ENCODE results near the gene EIF4E2.

EIF4E2 gene

GRCh38 chr2:232542715-232543467 lies 7.6 kb upstream of the EIF4E2 start:
- Histone ChIP-seq H3K4me1 (no peaks in the 10 kb centered on the region), H3K4me2 (ENCODE audit: low read length) (no peak overlapping the region)

GRCh38 chr2:232543491-232543890 lies 7.0 kb upstream of the EIF4E2 start:
- Histone ChIP-seq H3K27me3 (ENCODE audit: control insufficient read depth, insufficient read depth, low read length) (no peaks in the 10 kb centered on the region), H2AFZ (no peak overlapping the region), H3K4me3 (ENCODE audit: low read depth, low read length) (no peak overlapping the region), H3K9me3 (ENCODE audit: control insufficient read depth, low read length) (no peaks in the 10 kb centered on the region), H3K9ac (no peak overlapping the region), H3K4me1 (no peaks in the 10 kb centered on the region), H3K4me2 (ENCODE audit: low read length) (no peak overlapping the region), H3K36me3 (ENCODE audit: control insufficient read depth, insufficient read depth, low read length) (no peaks in the 10 kb centered on the region), H3K79me2 (no peaks in the 10 kb centered on the region), H3K27ac (no peak overlapping the region)
- no peak for TF ChIP-seq CTCF (IDR thresholded peaks at IDR 0.05)

More at GRCh38 chr2:232542715-232543467, 7.6 kb upstream of the EIF4E2 start:
- Histone ChIP-seq H3K27ac (no peak overlapping the region), H3K4me3 (ENCODE audit: low read depth, low read length) (no peak overlapping the region), H3K36me3 (ENCODE audit: control insufficient read depth, insufficient read depth, low read length) (no peaks in the 10 kb centered on the region), H3K27me3 (ENCODE audit: control insufficient read depth, insufficient read depth, low read length) (no peaks in the 10 kb centered on the region), H3K9ac (no peak overlapping the region), H3K9me3 (ENCODE audit: control insufficient read depth, low read length) (no peaks in the 10 kb centered on the region), H2AFZ (no peak overlapping the region), H3K79me2 (no peaks in the 10 kb centered on the region)
- TF ChIP-seq CTCF (IDR thresholded peaks at IDR 0.05): no peak

GRCh38 chr2:232543928-232544631 lies 6.4 kb upstream of the EIF4E2 start:
- Histone ChIP-seq H3K9ac (no peak overlapping the region), H3K79me2 (no peaks in the 10 kb centered on the region), H3K36me3 (ENCODE audit: control insufficient read depth, insufficient read depth, low read length) (no peaks in the 10 kb centered on the region), H3K4me2 (ENCODE audit: low read length) (no peak overlapping the region), H3K9me3 (ENCODE audit: control insufficient read depth, low read length) (no peaks in the 10 kb centered on the region), H3K27me3 (ENCODE audit: control insufficient read depth, insufficient read depth, low read length) (no peaks in the 10 kb centered on the region), H2AFZ (no peak overlapping the region), H3K27ac (no peak overlapping the region), H3K4me3 (ENCODE audit: low read depth, low read length) (no peak overlapping the region), H3K4me1 (no peaks in the 10 kb centered on the region)
- TF ChIP-seq CTCF (IDR thresholded peaks at IDR 0.05): no peak

GRCh38 chr2:232544674-232545073 lies 5.8 kb upstream of the EIF4E2 start:
- Histone ChIP-seq H3K4me3 (ENCODE audit: low read depth, low read length) (no peak overlapping the region), H3K4me1 (peaks cover 2% of the 10 kb centered on the region), H3K9ac (no peak overlapping the region), H2AFZ (no peak overlapping the region), H3K79me2 (no peaks in the 10 kb centered on the region), H3K27ac (no peak overlapping the region), H3K4me2 (ENCODE audit: low read length) (no peak overlapping the region), H3K36me3 (ENCODE audit: control insufficient read depth, insufficient read depth, low read length) (no peaks in the 10 kb centered on the region), H3K27me3 (ENCODE audit: control insufficient read depth, insufficient read depth, low read length) (no peaks in the 10 kb centered on the region), H3K9me3 (ENCODE audit: control insufficient read depth, low read length) (no peaks in the 10 kb centered on the region)
- TF ChIP-seq CTCF (IDR thresholded peaks at IDR 0.05): no peak

Measured in parathyroid adenoma (tissue), 2 donors.